Liver (tissue), 9 donors: ENCODE data around the gene PREX1. TPM values are rescaled to one million over a fixed set of nuclear protein-coding genes. Genes with fewer than 3 reads are reported as not detected.

Source experiments
- DNase-seq: peaks from one replicate; pipeline ENCODE4 v3.0.0-alpha.2; 2017; ENCODE audit warnings: low spot score
- H3K27ac ChIP-seq, 2 donors: one replicate each; pipeline ENCODE4 v1.7.0; 2013; ENCODE audit warnings: inconsistent platforms in 2 of 2, low read length in 2 of 2, control low read depth in 1 of 2, low read depth in 1 of 2, mild to moderate bottlenecking in 1 of 2
- H3K27me3 ChIP-seq, 4 donors: one replicate each; pipeline versions ENCODE4 v1.6.1 to v1.7.0; 2013; ENCODE audit warnings: low read length in 3 of 4, inconsistent platforms in 1 of 4, mild to moderate bottlenecking in 1 of 4, moderate library complexity in 1 of 4; ENCODE audit not compliant: control insufficient read depth in 4 of 4, insufficient read depth in 4 of 4
- H3K36me3 ChIP-seq, 4 donors: one replicate each; pipeline versions ENCODE4 v1.6.1 to v1.7.0; 2013; ENCODE audit warnings: low read length in 3 of 4, mild to moderate bottlenecking in 3 of 4, low read depth in 1 of 4, moderate library complexity in 1 of 4; ENCODE audit not compliant: control insufficient read depth in 4 of 4, insufficient read depth in 3 of 4
- H3K4me1 ChIP-seq, 4 donors: one replicate each; pipeline versions ENCODE4 v1.6.1 to v1.7.0; 2013; ENCODE audit warnings: low read length in 3 of 4, mild to moderate bottlenecking in 3 of 4, moderate library complexity in 1 of 4; ENCODE audit not compliant: control insufficient read depth in 4 of 4, insufficient read depth in 4 of 4
- H3K4me3 ChIP-seq, 3 donors: one replicate each; pipeline versions ENCODE4 v1.6.1 to v1.7.0; 2013; ENCODE audit warnings: low read length in 3 of 3, control low read depth in 1 of 3, low read depth in 1 of 3, mild to moderate bottlenecking in 1 of 3
- H3K9ac ChIP-seq, 2 donors: one replicate each; pipeline ENCODE4 v1.7.0; 2013; ENCODE audit warnings: low read length in 2 of 2, mild to moderate bottlenecking in 2 of 2, moderate library complexity in 2 of 2, control low read depth in 1 of 2, low read depth in 1 of 2
- H3K9me3 ChIP-seq, 4 donors: one replicate each; pipeline versions ENCODE4 v1.6.1 to v1.7.0; 2013; ENCODE audit warnings: low read length in 3 of 4; ENCODE audit not compliant: control insufficient read depth in 4 of 4
- EGR1 ChIP-seq, 2 donors: IDR thresholded peaks; 2 replicates each; pipeline ENCODE4 v1.6.1; 2016 to 2018; ENCODE audit warnings: antibody characterized with exemption in 2 of 2, low read depth in 2 of 2
- FOXA1 ChIP-seq: IDR thresholded peaks from 2 replicates; pipeline ENCODE4 v1.6.1; 2016; ENCODE audit warnings: antibody characterized with exemption
- GABPA ChIP-seq, 2 donors: IDR thresholded peaks in 1 of 2; conservative IDR thresholded peaks in 1 of 2; 2 replicates each; pipeline ENCODE4 v1.6.1; 2016; ENCODE audit warnings: antibody characterized with exemption in 2 of 2, mild to moderate bottlenecking in 1 of 2, moderate library complexity in 1 of 2
- HNF4A ChIP-seq, 2 donors: conservative IDR thresholded peaks; 2 replicates each; pipeline ENCODE4 v1.6.1; 2016; ENCODE audit warnings: antibody characterized with exemption in 2 of 2, mild to moderate bottlenecking in 2 of 2
- HNF4G ChIP-seq: IDR thresholded peaks from 2 replicates; pipeline ENCODE4 v1.6.1; 2016; ENCODE audit warnings: antibody characterized with exemption
- JUND ChIP-seq, 2 donors: IDR thresholded peaks; 2 replicates each; pipeline ENCODE4 v1.6.1; 2016; ENCODE audit warnings: antibody characterized with exemption in 2 of 2
- NR2F2 ChIP-seq: IDR thresholded peaks from 2 replicates; pipeline ENCODE4 v1.6.1; 2016; ENCODE audit warnings: antibody characterized with exemption
- RAD21 ChIP-seq, 2 donors: IDR thresholded peaks; 2 replicates each; pipeline ENCODE4 v1.6.1; 2016; ENCODE audit warnings: antibody characterized with exemption in 2 of 2, mild to moderate bottlenecking in 2 of 2
- TAF1 ChIP-seq: conservative IDR thresholded peaks from 2 replicates; pipeline ENCODE4 v1.6.1; 2016; ENCODE audit warnings: antibody characterized with exemption, mild to moderate bottlenecking
- YY1 ChIP-seq: IDR thresholded peaks from 2 replicates; pipeline ENCODE4 v1.6.1; 2016; ENCODE audit warnings: antibody characterized with exemption, mild to moderate bottlenecking
- ZBTB33 ChIP-seq: IDR thresholded peaks from 2 replicates; pipeline ENCODE4 v1.6.1; 2016; ENCODE audit warnings: antibody characterized with exemption
- WGBS: extraction: QIAGEN DNeasy Blood & Tissue Kit; methylation state at CpG from one replicate; pipeline ENCODE4 v1.1.7; 2013; 5-methylcytosine and 5-hydroxymethylcytosine counted together
- polyA plus RNA-seq, 2 donors: library from polyadenylated mRNA; stranded (reverse) in 1 of 2; unstranded in 1 of 2; fragments of 200-250 nt in 1 of 2; fragments of >200 nt in 1 of 2; fragmentation: Nextera tagmentation in 1 of 2; extraction: Ambion mirVana in 1 of 2; gene quantifications; one replicate each; pipeline versions ENCODE4 v1.2.1 to v1.2.3, GENCODE V29; 2013 to 2015
- total RNA-seq, 2 donors: library from RNA; depleted of rRNA; stranded (reverse); fragments of >200 nt; gene quantifications; one replicate each; pipeline ENCODE4 v1.2.3, GENCODE V29; 2014
- TF ChIP-seq, protein P1 (sequence below): IDR thresholded peaks from 2 replicates; pipeline ENCODE4 v1.6.1; 2016; ENCODE audit warnings: antibody characterized with exemption
- TF ChIP-seq, protein P2 (sequence below): IDR thresholded peaks from 2 replicates; pipeline ENCODE4 v1.6.1; 2016; ENCODE audit warnings: antibody characterized with exemption
- donor health status: healthy.
- donor health status: healthy.
- donor health status: healthy.
- donor health status: healthy.
- donor health status: healthy.

PREX1 gene
- total and polyA plus RNA-seq, 4 donors, result 2.2 to 18.0 (median 10.8) TPM

DNA sequence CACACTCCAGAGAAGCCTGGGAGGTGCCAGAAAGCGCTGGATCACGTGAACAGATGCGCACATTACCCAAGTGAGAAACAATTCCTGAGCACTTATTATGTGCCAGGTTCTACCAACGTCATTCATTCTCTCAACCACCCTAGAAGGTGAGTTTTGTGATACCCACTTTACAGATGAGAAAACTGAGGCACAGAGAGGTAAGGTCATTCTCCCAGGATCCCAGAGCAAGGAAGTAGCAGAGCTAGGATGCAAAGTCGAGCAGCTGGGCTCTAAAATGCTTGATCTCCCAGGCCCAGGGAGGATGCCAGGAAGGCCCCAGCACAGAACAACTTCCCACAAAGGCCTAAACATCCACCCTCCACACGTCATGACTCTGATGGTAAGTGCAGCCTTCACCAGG, 85.6 kb downstream of the PREX1 start (continued):
- TF ChIP-seq ZBTB33 (no peak), HNF4G (no peak), GABPA (IDR thresholded peaks at IDR 0.05 in 1 of 2, conservative IDR thresholded peaks at IDR 0.05 in 1 of 2) (no peak), YY1 (no peak), EGR1 (IDR thresholded peaks at IDR 0.05; ENCODE audit: low read depth in 2 of 2) (no peak), NR2F2 (no peak)
- TF ChIP-seq, protein P1, sequence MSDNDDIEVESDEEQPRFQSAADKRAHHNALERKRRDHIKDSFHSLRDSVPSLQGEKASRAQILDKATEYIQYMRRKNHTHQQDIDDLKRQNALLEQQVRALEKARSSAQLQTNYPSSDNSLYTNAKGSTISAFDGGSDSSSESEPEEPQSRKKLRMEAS, result no peak
- TF ChIP-seq, protein P2, sequence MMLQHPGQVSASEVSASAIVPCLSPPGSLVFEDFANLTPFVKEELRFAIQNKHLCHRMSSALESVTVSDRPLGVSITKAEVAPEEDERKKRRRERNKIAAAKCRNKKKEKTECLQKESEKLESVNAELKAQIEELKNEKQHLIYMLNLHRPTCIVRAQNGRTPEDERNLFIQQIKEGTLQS, result no peak

DNA sequence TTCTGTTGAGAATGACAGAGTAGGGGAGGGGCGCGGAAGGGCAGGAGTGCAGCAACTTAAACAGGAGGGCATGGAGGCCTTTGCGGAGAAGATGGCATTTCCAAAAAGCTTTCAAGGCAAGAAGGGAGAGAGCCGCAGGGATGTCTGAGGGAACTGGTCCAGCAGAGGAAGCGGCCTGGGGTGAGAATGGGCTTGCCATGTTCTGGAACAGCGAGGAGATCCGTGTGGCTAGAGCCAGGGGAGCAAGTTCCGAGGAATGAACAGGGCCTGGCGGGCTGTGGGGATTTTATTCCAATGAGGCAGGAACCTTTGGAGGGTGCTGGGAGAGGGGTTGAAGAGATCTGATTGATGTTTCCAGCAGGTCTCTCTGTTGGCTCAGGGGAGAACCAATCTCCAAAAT, 86.1 kb downstream of the PREX1 start:
- Histone ChIP-seq H3K4me1 (peaks cover 0 to 5% (median 0%) of the 10 kb centered on the region in 4 donors), H3K9me3 (no peaks in the 10 kb centered on the region), H3K4me3 (no peak overlapping the region), H3K27ac (no peak overlapping the region), H3K27me3 (no peaks in the 10 kb centered on the region), H3K9ac (no peak overlapping the region), H3K36me3 (peaks cover 0 to 3% (median 2%) of the 10 kb centered on the region in 4 donors)
- TF ChIP-seq, protein P2, result no peak
- TF ChIP-seq TAF1, result no peak
- TF ChIP-seq RAD21 (IDR thresholded peaks at IDR 0.05), result no peak
- TF ChIP-seq JUND (IDR thresholded peaks at IDR 0.05), result no peak
- no peak for TF ChIP-seq HNF4A (conservative IDR thresholded peaks at IDR 0.05)
- TF ChIP-seq EGR1 (IDR thresholded peaks at IDR 0.05; ENCODE audit: low read depth in 2 of 2), result no peak
- 97% methylated on average over 9 of the region's 9 CpGs for WGBS
- DNase-seq, result no peak

- peaks cover 0 to 3% (median 2%) of the 10 kb centered on the region in 4 donors for H3K36me3 ChIP-seq
- no peak overlapping the region for H3K27ac ChIP-seq
- H3K4me3 ChIP-seq, result no peak overlapping the region
- no peaks in the 10 kb centered on the region for H3K27me3 ChIP-seq
- H3K4me1 ChIP-seq, result peaks cover 0 to 5% (median 0%) of the 10 kb centered on the region in 4 donors
- no peak for DNase-seq
- no peaks in the 10 kb centered on the region for H3K9me3 ChIP-seq
- H3K9ac ChIP-seq, result no peak overlapping the region
- 85% methylated on average over 6 of the region's 6 CpGs for WGBS
- TF ChIP-seq JUND (IDR thresholded peaks at IDR 0.05) (no peak), YY1 (no peak), TAF1 (no peak), FOXA1 (no peak)
- TF ChIP-seq, protein P1, result no peak
These were observed 87.1 kb downstream of the PREX1 start for GRCh38 chr20:48740712-48741111.

DNA sequence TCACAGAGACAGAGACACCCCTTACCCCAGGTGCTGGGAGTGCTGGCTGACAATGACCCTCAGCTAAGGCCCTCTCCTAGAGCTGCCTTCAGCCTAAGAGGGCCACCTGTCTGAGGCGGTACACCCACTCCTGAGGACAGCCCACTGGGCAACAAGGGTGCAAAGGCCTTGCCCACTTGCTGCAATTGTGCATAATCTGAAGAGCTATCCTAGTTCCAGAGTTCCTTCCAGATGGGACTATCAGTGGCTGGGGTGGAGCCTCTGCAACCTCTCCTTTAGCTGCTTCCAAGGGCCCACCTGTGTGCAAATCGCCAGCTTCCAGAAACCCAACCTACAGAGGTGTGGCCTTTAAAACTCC, 87.5 kb downstream of the PREX1 start:
- Histone ChIP-seq H3K27me3 (no peaks in the 10 kb centered on the region), H3K36me3 (peaks cover 0 to 3% (median 2%) of the 10 kb centered on the region in 4 donors), H3K9ac (no peak overlapping the region), H3K9me3 (no peaks in the 10 kb centered on the region), H3K27ac (no peak overlapping the region), H3K4me1 (peaks cover 0 to 5% (median 0%) of the 10 kb centered on the region in 4 donors), H3K4me3 (no peak overlapping the region)
- DNase-seq, result no peak
- WGBS, result 91% methylated on average over 2 of the region's 2 CpGs
- no peak for TF ChIP-seq RAD21 (IDR thresholded peaks at IDR 0.05)
- TF ChIP-seq EGR1 (IDR thresholded peaks at IDR 0.05; ENCODE audit: low read depth in 2 of 2), result no peak
